Muscle of leg (tissue), 11 donors: ENCODE results near the gene SYP. TPM values are rescaled to one million over a fixed set of nuclear protein-coding genes. Genes with fewer than 3 reads are reported as not detected.
"Not testable (repeated sequence)": the region's sequence is repeated elsewhere in the genome, so short reads cannot be mapped to it uniquely, and the experiment has no call there.

Experiments used
- DNase-seq: peaks from one replicate; pipeline ENCODE4 v3.0.0; 2013
- H3K27ac ChIP-seq: one replicate; pipeline ENCODE4 v1.5.1; 2013; ENCODE audit warnings: mild to moderate bottlenecking, low read length, control low read depth
- H3K27me3 ChIP-seq: one replicate; pipeline ENCODE4 v1.6.1; 2013; ENCODE audit warnings: low read length; ENCODE audit not compliant: control insufficient read depth, insufficient read depth
- H3K36me3 ChIP-seq: one replicate; pipeline ENCODE4 v1.6.1; 2013; ENCODE audit warnings: low read length; ENCODE audit not compliant: control insufficient read depth, insufficient read depth
- H3K4me1 ChIP-seq: one replicate; pipeline ENCODE4 v1.6.1; 2013; ENCODE audit warnings: low read length; ENCODE audit not compliant: control insufficient read depth, insufficient read depth
- H3K4me3 ChIP-seq: one replicate; pipeline ENCODE4 v1.5.1; 2013; ENCODE audit warnings: low read length, control low read depth
- H3K9me3 ChIP-seq: replicated peaks from 2 replicates; pipeline ENCODE4 v1.6.1; 2013; ENCODE audit warnings: low read depth, low read length; ENCODE audit not compliant: control insufficient read depth
- WGBS: methylation state at CpG from one replicate; pipeline ENCODE4 v1.1.5; 2013; ENCODE audit warnings: missing lambda C conversion rate; ENCODE audit not compliant: insufficient coverage; 5-methylcytosine and 5-hydroxymethylcytosine counted together
- polyA plus RNA-seq, 8 donors: library from polyadenylated mRNA; unstranded; fragments of 120-200 nt; gene quantifications; one replicate each; pipeline versions ENCODE4 v1.2.1 to v1.2.3, GENCODE V29; 2013; ENCODE audit warnings: inconsistent platforms in 1 of 8, low replicate concordance in 1 of 8; ENCODE audit not compliant: insufficient read length in 8 of 8, insufficient read depth in 1 of 8
- total RNA-seq: library from RNA; stranded (reverse); fragments of 120-200 nt; gene quantifications from one replicate; pipeline ENCODE4 v1.2.4, GENCODE V29; 2013

The SYP gene
- total and polyA plus RNA-seq, 9 donors = 1.1 to 2.0 (median 1.3) TPM

DNA sequence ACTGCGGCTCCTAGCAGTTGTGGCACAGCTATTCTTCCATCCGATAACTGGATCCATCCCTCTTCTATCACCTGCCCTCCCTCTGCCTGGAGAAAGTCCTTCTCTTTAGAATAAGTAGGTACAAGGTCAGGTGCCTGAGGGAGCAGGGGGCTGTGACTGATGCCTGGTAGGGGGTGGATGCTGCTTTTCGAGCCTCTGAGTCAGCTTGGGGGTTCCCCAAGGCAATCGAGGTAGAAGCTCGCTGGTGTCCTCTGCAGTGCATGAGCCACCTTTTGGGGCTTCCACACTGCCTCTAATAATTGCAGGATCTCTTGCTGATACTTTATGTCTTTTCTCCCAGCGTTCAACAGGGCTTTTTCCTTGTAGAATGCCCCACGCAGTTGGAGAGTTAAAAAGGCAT is 56.8 kb downstream of the SYP start:
- H3K9me3 ChIP-seq = peaks cover 24% of the 10 kb centered on the region
- DNase-seq, H3K36me3 ChIP-seq, H3K27ac ChIP-seq, H3K27me3 ChIP-seq, H3K4me3 ChIP-seq, H3K4me1 ChIP-seq: not testable (repeated sequence)
- 80% methylated on average over 2 of the region's 7 CpGs for WGBS

DNA sequence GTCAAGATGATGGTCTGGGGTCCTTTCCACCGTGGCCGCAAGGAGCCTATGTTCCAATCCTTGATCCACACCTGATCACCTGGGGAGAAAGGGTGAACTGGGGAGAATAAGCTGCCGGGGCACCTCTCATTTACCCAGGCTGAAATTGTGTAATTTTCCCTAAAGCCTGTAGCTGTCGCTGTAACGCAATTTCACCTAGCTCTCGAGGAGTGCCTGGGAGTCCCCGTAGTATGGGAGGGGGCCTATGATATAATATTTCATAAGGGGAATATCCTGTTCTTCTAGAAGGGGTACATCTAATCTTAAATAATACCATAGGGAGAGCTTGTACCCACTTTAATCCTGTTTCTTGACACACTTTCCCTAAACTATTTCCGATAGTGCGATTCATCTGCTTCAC is 57.7 kb downstream of the SYP start:
- no CpG with 5 or more reads among the region's 9 CpGs for WGBS
- not testable (repeated sequence) for H3K4me3 ChIP-seq, H3K27ac ChIP-seq, DNase-seq, H3K36me3 ChIP-seq, H3K4me1 ChIP-seq, H3K27me3 ChIP-seq
- H3K9me3 ChIP-seq = peaks cover 24% of the 10 kb centered on the region

DNA sequence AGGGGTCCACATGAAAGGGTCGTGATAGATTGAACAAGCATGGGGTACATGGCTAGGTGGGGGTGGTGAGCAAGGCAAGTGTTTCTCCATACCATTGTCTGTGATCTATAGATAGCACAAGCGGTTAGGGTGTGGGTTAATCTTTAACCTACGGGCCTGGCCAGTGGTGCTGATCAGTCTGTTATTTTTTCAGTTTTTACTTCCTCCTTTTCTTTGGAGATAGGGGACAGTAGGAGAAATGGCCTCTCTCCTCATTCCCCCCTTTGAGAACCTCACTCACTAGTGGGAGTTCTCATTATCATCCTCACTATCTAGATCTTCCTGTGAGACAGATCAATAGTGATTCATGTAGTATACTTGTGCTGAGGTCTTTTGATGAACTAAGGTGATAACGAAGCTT is 60.3 kb downstream of the SYP start:
- 70% methylated on average over 1 of the region's 4 CpGs for WGBS
- no peak overlapping the region for H3K4me3 ChIP-seq
- H3K27ac ChIP-seq = no peak overlapping the region
- DNase-seq = no peak
- no peaks in the 10 kb centered on the region for H3K36me3 ChIP-seq
- H3K27me3 ChIP-seq = no peaks in the 10 kb centered on the region
- peaks cover 24% of the 10 kb centered on the region for H3K9me3 ChIP-seq
- H3K4me1 ChIP-seq = no peaks in the 10 kb centered on the region

Other genes starting within 250 kb of the SYP start
- 18.9 TPM for gene OTUD5, start 242.6 kb downstream of the SYP start, total RNA-seq
- 10 to 100 TPM; 37.5 to 45.2 (median 38.4) TPM for gene OTUD5, start 242.6 kb downstream of the SYP start, polyA plus RNA-seq
- 0.66 TPM for gene KCND1, start 228.3 kb downstream of the SYP start, total RNA-seq
- 1 to 10 TPM in 4 of 8 donors, under 1 TPM in 4; 0.72 to 1.7 (median 1.0) TPM for gene KCND1, start 228.3 kb downstream of the SYP start, polyA plus RNA-seq
- 9.9 TPM for gene GRIPAP1, start 197.9 kb downstream of the SYP start, total RNA-seq
- gene GRIPAP1, start 197.9 kb downstream of the SYP start, polyA plus RNA-seq = 10 to 100 TPM; 18.0 to 26.0 (median 22.3) TPM
- 10.8 TPM for gene TFE3, start 156.8 kb downstream of the SYP start, total RNA-seq
- gene TFE3, start 156.8 kb downstream of the SYP start, polyA plus RNA-seq = 10 to 100 TPM; 20.5 to 27.3 (median 21.4) TPM
- 0.98 TPM for gene CCDC120, start 141.2 kb downstream of the SYP start, total RNA-seq
- gene CCDC120, start 141.2 kb downstream of the SYP start, polyA plus RNA-seq = 1 to 10 TPM; 3.3 to 6.0 (median 4.1) TPM
- 4.2 TPM for gene PRAF2, start 126.2 kb downstream of the SYP start, total RNA-seq
- gene PRAF2, start 126.2 kb downstream of the SYP start, polyA plus RNA-seq = 10 to 100 TPM; 19.3 to 29.8 (median 23.0) TPM
- gene WDR45, start 120.3 kb downstream of the SYP start, total RNA-seq = 25.5 TPM
- 10 to 100 TPM; 34.1 to 39.1 (median 36.6) TPM for gene WDR45, start 120.3 kb downstream of the SYP start, polyA plus RNA-seq
- 20.7 TPM for gene GPKOW, start 76.5 kb downstream of the SYP start, total RNA-seq
- gene GPKOW, start 76.5 kb downstream of the SYP start, polyA plus RNA-seq = 10 to 100 TPM; 18.3 to 19.6 (median 19.0) TPM
- gene MAGIX, start 37.4 kb downstream of the SYP start, total RNA-seq = 2.6 TPM
- 1 to 10 TPM; 1.6 to 2.1 (median 1.7) TPM for gene MAGIX, start 37.4 kb downstream of the SYP start, polyA plus RNA-seq
- gene PLP2, start 28.3 kb downstream of the SYP start, total RNA-seq = 59.0 TPM
- 100 to 1,000 TPM in 5 of 8 donors, 10 to 100 TPM in 3; 79.1 to 166 (median 119) TPM for gene PLP2, start 28.3 kb downstream of the SYP start, polyA plus RNA-seq
- gene PRICKLE3, start 13.8 kb downstream of the SYP start, total RNA-seq = 1.9 TPM
- gene PRICKLE3, start 13.8 kb downstream of the SYP start, polyA plus RNA-seq = 1 to 10 TPM; 2.7 to 5.3 (median 3.9) TPM
- gene CACNA1F, start 33.1 kb upstream of the SYP start, total RNA-seq = 0.09 TPM
- under 1 TPM in 4 of 8 donors, not detected in 4; 0.01 to 0.05 (median 0.03) TPM for gene CACNA1F, start 33.1 kb upstream of the SYP start, polyA plus RNA-seq
- 5.3 TPM for gene CCDC22, start 35.3 kb upstream of the SYP start, total RNA-seq
- 10 to 100 TPM; 10.8 to 15.8 (median 12.6) TPM for gene CCDC22, start 35.3 kb upstream of the SYP start, polyA plus RNA-seq
- gene FOXP3, start 64.5 kb upstream of the SYP start, total RNA-seq = 0.04 TPM
- gene FOXP3, start 64.5 kb upstream of the SYP start, polyA plus RNA-seq = under 1 TPM; 0.24 to 0.68 (median 0.54) TPM
- 5.5 TPM for gene PPP1R3F, start 69.6 kb upstream of the SYP start, total RNA-seq
- gene PPP1R3F, start 69.6 kb upstream of the SYP start, polyA plus RNA-seq = 1 to 10 TPM; 6.1 to 9.0 (median 7.5) TPM
- gene GAGE10, start 103.5 kb upstream of the SYP start, total RNA-seq = not detected
- gene GAGE10, start 103.5 kb upstream of the SYP start, polyA plus RNA-seq = not detected
- gene GAGE12J, start 121.8 kb upstream of the SYP start, total RNA-seq = not detected
- gene GAGE12J, start 121.8 kb upstream of the SYP start, polyA plus RNA-seq = not detected
- gene GAGE13, start 131.4 kb upstream of the SYP start, total RNA-seq = not detected
- not detected for gene GAGE13, start 131.4 kb upstream of the SYP start, polyA plus RNA-seq